Measurements from ENCODE around the gene TMEM91. TPM values are rescaled to one million over a fixed set of nuclear protein-coding genes. Genes with fewer than 3 reads are reported as not detected.
A peak's percentile ranks its signal among the peaks of the same experiment; 100 is the strongest.

TMEM91 gene
- total RNA-seq, 4 donors from 2014 or later: 5.0 to 14.9 (median 9.0) TPM

DNA sequence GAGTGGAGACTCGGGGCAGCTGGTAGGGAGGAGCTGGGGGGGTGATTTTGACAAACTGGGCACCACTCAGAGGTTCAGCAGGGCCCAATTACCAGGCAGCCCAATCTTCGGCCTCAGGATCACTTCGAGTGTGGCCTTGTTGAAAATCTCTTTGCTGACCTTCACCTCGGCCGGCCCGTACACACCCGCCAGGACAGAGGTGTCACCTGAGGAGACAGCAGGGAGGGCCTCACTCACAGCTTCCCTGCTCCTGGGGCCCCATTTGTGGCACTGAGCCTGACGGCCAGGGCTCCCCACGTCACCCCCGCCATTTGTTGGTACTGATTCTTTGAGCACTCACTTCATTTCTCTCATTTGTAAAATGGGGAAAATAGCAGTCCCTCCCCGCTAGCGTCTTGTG is 16.4 kb downstream of the TMEM91 start:
- no peak overlapping the region for H3K27ac ChIP-seq
- intact Hi-C loops (cut with DNase I): no loop called here
- H3K4me1 ChIP-seq: peaks cover 4 to 7% of the 10 kb centered on the region in 2 donors
- no peak overlapping the region for H3K4me3 ChIP-seq (replicated peaks in 1 of 3)
- H3K36me3 ChIP-seq: peaks cover 6 to 12% of the 10 kb centered on the region in 2 donors
- H3K27me3 ChIP-seq: no peaks in the 10 kb centered on the region
- no peak for DNase-seq
- WGBS, 2 donors: 83 to 95% methylated on average over 12 of the region's 12 CpGs
- H3K9me3 ChIP-seq: no peaks in the 10 kb centered on the region
- TF ChIP-seq POLR2A (IDR thresholded peaks at IDR 0.05) (no peak), CTCF (IDR thresholded peaks at IDR 0.05) (no peak)

- Histone ChIP-seq H3K4me3 (replicated peaks in 1 of 3) (no peak overlapping the region), H3K9me3 (no peaks in the 10 kb centered on the region), H3K27me3 (no peaks in the 10 kb centered on the region), H3K4me1 (peaks cover 14 to 18% of the 10 kb centered on the region in 2 donors), H3K36me3 (peaks cover 0 to 8% of the 10 kb centered on the region in 2 donors), H3K27ac (no peak overlapping the region)
- intact Hi-C loops (cut with DNase I): no loop called here
- DNase-seq: no peak
- no peak for TF ChIP-seq POLR2A (IDR thresholded peaks at IDR 0.05)
- WGBS, 2 donors: 75 to 85% methylated on average over 6 of the region's 6 CpGs
These were observed 19.0 kb downstream of the TMEM91 start for GRCh38 chr19:41395355-41395754.

- peak; percentile 100 for DNase-seq
- H3K4me1 ChIP-seq: peaks cover 16 to 18% of the 10 kb centered on the region in 2 donors
- peak within 1 kb of the TSS; percentile 49 to 88 (median 64) for H3K4me3 ChIP-seq (replicated peaks in 1 of 3)
- intact Hi-C loops (cut with DNase I): no loop called here
- no peaks in the 10 kb centered on the region for H3K36me3 ChIP-seq
- H3K27me3 ChIP-seq: no peaks in the 10 kb centered on the region
- TF ChIP-seq CTCF (IDR thresholded peaks at IDR 0.05): peak in 1 of 6 experiments; percentile 8
- peak in 1 of 2 donors; percentile 48 for TF ChIP-seq POLR2A (IDR thresholded peaks at IDR 0.05)
- WGBS, 2 donors: 0 to 1% methylated on average over 30 to 44 of the region's 50 CpGs
- peak within 1 kb of the TSS; percentile 82 to 90 (median 88) for H3K27ac ChIP-seq
- H3K9me3 ChIP-seq: no peaks in the 10 kb centered on the region
These were observed 21.0 kb downstream of the TMEM91 start, which contains the start of the genes BCKDHA and EXOSC5 for GRCh38 chr19:41397086-41398049. BCKDHA (plus strand) TSS chr19:41397818; CDS start chr19:41397828, 10 bp downstream. EXOSC5 (minus strand) TSS chr19:41397359; CDS start chr19:41397328, 31 bp downstream.

DNA sequence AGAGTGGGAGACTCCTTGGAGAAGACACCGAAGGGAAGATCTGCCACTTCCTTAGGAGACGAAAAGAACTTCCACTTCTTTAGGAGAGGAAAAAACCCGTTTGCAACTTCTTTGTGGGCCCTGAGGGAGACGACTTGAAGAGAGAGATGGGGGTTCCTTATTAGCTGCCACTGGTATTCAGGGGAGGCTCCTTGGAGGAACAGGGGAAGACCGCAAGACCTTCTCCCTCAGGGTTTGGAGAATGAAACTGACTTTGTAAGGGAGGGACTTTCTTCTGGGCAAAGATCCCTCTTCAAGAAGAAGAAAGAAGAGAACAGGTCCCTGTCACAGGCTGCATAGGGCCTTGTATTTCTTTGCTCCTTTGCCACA is 21.7 kb downstream of the TMEM91 start:
- TF ChIP-seq CTCF (IDR thresholded peaks at IDR 0.05) (no peak), POLR2A (IDR thresholded peaks at IDR 0.05) (no peak)
- H3K9me3 ChIP-seq: no peaks in the 10 kb centered on the region
- DNase-seq: no peak
- H3K27ac ChIP-seq: peak overlapping the region; percentile 82 to 90 (median 88)
- 0% methylated on average over 5 of the region's 5 CpGs for WGBS, 2 donors
- H3K4me1 ChIP-seq: peaks cover 21 to 23% of the 10 kb centered on the region in 2 donors
- peak overlapping the region; percentile 49 to 88 (median 64) for H3K4me3 ChIP-seq (replicated peaks in 1 of 3)
- intact Hi-C loops (cut with DNase I): no loop called here
- H3K36me3 ChIP-seq: no peaks in the 10 kb centered on the region
- no peaks in the 10 kb centered on the region for H3K27me3 ChIP-seq

DNA sequence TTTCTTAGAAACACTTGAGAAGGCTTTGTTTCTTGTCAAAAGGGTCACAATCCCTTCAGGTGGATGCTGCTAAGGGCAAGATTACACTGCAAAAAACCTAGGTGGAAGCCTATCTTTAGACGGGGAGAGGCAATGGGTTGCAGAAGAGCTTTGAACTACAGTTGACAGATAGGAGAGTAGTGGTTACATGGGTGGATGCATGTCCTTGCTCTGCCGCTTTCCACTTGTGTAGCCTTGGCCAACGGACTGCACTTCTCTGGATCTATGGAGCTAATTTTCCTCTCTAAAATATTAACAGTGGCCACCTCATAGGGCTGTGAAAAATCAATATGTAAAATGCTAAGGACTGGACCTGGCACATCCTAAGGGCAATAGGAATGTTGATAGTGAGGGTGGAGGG is 22.3 kb downstream of the TMEM91 start:
- DNase-seq: no peak
- 25 to 34% methylated on average over 3 of the region's 3 CpGs for WGBS, 2 donors
- Histone ChIP-seq H3K27ac (no peak overlapping the region), H3K4me1 (peaks cover 26 to 28% of the 10 kb centered on the region in 2 donors), H3K36me3 (no peaks in the 10 kb centered on the region), H3K4me3 (replicated peaks in 1 of 3) (peak overlapping the region in 2 of 3 donors; percentile 64 to 88), H3K9me3 (no peaks in the 10 kb centered on the region), H3K27me3 (no peaks in the 10 kb centered on the region)
- intact Hi-C loops (cut with DNase I): no loop called here
- TF ChIP-seq CTCF (IDR thresholded peaks at IDR 0.05) (no peak), POLR2A (IDR thresholded peaks at IDR 0.05) (no peak)
